HG03521 (cell line): Measurements from ENCODE around the gene SNAPIN.

ENCODE experiments used
- ATAC-seq: cut with Tn5 transposase; IDR thresholded peaks from one replicate; pipeline ENCODE4 v1.9.1; 2021; ENCODE audit warnings: mild to moderate bottlenecking, moderate library complexity; ENCODE audit not compliant: unreplicated experiment

The SNAPIN gene

DNA sequence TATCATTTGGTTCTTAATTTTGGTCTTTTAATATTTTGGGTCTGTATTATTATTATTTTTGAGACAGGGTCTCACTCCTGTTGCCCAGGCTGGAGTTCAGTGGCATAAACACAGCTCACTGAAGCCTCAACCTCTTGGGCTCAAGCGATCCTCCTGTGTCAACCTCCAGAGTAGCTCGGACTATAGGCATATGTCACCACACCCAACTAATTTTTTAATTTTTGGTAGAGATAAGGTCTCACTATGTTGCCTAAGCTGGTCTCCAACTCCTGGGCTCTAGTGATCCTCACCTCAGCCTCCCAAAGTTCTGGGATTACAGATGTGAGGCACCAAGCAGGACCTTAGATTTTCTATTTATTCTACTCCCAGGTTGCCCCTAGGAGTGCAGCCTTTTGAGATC lies 15.0 kb downstream of the SNAPIN start:
- no peak for ATAC-seq

DNA sequence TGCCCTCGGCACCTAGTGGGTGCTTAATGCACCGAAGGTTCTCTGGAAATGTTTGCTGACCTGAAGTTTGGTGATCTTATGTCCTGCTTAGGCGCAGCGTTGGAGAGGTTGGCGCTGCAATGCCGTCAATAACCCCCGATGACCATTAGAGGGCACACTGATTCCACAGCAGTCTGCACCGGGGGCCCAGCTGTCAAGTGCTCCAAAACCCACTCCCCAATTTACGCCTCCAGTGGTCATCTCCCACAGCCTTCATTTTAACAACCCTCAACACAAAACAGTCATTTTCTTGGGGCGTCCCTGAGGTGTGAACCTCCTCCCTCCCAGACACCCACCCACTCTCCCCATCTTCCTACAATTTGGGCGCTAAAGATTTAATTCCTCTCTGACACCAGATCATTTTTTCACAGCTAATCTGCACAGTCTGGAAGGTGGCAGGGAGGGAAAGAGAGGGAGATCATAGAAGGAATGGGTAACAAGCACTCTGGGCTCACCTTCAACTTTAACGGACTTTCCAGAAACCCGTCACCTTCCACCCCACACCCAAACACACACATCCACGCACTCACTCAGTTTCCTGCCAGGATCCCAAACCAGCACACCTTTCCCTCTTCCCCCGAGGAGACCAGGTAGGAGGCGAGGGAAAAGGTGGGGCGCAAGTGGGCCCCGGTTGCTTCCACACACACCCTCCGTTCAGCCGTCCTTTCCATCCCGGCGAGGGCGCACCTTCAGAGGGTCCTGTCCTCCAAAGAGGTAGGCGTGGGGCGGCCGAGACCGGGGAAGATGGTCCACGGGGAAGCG lies 19.4 kb downstream of the SNAPIN start:
- no peak for ATAC-seq

DNA sequence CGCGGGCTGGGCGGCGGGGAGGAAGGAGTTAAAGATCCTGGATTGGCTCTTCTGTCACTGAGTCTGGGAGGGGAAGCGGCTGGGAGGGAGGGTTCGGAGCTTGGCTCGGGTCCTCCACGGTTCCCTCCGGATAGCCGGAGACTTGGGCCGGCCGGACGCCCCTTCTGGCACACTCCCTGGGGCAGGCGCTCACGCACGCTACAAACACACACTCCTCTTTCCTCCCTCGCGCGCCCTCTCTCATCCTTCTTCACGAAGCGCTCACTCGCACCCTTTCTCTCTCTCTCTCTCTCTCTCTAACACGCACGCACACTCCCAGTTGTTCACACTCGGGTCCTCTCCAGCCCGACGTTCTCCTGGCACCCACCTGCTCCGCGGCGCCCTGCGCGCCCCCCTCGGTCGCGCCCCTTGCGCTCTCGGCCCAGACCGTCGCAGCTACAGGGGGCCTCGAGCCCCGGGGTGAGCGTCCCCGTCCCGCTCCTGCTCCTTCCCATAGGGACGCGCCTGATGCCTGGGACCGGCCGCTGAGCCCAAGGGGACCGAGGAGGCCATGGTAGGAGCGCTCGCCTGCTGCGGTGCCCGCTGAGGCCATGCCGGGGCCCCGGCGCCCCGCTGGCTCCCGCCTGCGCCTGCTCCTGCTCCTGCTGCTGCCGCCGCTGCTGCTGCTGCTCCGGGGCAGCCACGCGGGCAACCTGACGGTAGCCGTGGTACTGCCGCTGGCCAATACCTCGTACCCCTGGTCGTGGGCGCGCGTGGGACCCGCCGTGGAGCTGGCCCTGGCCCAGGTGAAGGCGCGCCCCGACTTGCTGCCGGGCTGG lies 20.2 kb downstream of the SNAPIN start, which contains the start of gene NPR1:
Gene NPR1, plus strand, starts transcription at position 170 of the 818 bp plus-strand sequence. Its CDS starts 421 bp downstream, at position 591.
- ATAC-seq: no peak

DNA sequence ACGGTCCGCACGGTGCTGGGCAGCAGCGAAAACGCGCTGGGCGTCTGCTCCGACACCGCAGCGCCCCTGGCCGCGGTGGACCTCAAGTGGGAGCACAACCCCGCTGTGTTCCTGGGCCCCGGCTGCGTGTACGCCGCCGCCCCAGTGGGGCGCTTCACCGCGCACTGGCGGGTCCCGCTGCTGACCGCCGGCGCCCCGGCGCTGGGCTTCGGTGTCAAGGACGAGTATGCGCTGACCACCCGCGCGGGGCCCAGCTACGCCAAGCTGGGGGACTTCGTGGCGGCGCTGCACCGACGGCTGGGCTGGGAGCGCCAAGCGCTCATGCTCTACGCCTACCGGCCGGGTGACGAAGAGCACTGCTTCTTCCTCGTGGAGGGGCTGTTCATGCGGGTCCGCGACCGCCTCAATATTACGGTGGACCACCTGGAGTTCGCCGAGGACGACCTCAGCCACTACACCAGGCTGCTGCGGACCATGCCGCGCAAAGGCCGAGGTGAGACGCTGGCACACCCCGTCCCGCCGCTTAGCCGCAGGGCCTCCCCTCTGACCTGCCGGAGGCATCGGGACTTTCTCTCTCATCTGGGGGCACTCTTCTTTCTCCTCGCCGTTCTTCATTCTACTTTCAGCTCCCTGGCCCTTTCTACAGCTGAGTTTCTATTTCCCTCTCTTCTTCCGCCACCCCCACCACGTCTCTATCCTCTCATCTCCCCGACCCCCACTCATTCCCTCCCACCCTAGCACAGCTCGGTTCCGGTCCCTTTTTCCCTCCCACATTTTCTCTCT lies 21.0 kb downstream of the SNAPIN start:
- ATAC-seq: no peak

DNA sequence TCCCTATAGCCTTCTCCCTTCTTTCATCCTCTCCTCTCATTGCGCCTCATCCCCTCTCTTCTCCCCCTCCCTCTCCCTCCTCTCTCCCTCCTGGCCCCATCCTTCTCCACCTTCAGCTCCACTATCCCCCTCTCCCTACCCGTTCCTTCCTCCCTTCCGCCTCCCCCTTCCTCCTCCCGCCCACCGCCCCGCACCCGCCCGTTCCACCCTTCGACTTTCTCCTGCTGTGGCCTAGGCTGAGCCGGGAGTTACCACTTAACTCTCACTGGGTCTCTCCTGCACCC lies 21.6 kb downstream of the SNAPIN start:
- no peak for ATAC-seq

DNA sequence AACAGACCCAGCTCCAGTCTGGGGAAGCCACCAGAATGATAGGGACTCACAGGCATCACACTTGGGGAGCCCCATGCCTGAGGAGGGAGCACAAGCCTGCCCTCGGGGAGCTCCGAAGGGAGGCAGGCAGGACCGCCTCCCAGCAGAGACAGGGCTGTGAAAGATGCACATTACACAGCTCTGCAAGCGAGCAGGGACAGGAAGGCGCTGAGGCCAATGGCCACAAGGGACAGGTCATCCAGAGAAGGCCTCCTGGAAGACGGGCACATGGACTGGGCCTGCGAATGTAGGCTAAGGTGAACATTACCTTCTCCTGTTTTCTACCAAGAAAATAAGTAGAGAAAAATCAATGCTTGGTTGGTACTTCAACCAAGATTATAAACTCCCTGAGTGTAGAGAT lies 24.2 kb downstream of the SNAPIN start:
- no peak for ATAC-seq

DNA sequence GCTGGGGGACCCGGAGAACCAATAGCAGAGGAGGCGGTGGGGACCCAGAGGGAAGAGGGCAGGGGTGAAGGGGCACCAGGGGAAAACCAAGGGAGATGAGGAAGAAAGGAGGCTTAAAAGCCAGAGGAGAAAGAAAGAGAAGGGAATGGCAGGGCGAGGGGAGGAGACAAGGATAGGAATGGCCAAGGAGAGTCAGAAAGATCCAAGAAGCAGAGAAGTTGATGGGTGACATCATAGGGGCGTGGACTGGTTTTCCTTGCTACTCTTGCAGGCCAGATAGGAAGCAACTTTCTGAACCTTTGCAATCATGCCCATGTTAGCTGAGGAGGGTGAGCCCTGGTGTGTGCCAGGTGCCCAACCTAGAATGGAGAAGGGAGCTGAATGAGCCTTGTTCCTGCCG lies 25.4 kb downstream of the SNAPIN start:
- no peak for ATAC-seq

DNA sequence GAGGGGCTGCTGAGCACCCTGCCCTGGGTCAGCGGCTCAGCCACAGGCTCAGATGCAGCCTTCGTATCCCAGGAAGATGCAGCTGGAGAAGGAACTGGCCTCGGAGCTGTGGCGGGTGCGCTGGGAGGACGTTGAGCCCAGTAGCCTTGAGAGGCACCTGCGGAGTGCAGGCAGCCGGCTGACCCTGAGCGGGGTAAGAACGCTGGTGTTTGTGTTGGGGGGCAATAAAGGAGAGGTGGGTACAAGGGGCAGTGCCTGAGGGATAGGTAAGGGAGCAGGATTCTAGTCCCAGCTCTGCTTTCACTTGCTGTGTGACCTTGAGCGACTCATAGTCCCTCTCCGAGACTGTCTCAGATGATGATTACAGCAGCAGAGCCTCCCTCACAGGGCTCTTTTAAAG lies 26.4 kb downstream of the SNAPIN start:
- ATAC-seq: no peak

DNA sequence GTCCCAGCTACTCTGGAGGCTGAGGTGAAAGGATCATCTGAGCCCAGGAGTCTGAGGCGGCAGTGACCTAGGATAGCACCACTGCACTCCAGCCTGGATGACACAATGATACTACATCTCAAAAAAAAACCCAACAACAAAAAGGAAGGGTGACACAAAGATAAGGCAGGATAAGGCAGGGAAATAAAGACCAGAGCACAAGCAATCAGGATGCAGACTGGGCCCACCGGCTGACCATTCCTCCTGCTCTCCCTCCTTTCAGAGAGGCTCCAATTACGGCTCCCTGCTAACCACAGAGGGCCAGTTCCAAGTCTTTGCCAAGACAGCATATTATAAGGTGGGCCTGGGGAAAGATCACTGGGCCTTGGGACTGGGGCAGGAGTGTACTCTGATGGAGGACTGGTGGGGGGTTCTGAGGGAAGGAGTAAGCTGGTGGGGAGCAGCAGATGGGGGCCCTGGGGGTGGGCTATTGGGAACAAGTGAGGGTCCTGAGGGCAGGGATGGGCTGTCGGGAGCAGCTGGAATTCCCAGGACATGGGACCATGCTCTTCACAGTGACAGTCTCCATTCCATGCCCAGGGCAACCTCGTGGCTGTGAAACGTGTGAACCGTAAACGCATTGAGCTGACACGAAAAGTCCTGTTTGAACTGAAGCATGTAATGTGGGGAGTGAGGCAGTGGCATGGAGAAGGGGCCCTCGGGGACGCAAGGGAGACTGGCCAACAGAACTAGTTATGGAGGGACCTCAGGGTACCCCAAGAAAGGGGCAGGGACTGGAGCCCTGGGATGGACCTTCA lies 27.2 kb downstream of the SNAPIN start:
- no peak for ATAC-seq

DNA sequence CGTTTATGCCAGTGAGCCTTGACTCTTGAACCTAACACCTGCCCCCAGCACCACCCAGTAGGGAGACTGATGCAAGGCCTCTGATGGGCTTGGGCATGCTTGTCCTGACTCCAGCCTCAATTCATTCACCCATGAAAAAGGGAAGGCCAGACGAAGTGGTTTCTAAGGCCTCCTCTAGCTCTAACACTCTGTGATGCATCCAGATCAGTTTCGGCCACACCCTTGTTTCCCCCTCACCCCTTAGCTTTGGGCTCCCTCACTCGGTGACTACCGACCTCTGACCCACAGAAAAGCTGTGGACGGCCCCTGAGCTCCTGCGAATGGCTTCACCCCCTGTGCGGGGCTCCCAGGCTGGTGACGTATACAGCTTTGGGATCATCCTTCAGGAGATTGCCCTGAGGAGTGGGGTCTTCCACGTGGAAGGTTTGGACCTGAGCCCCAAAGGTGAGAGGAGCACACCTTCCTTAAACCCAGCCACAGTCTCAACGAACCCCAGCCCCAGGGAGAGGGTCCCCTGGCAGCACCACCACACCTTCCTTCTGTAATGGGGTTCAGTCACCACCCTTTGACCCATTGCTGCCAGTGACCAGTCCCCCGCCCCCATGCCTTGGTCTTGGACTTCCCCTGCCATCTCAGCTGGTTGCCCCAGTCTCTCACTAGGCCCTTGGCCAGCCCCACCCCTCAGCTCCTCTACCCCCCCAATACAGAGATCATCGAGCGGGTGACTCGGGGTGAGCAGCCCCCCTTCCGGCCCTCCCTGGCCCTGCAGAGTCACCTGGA lies 29.0 kb downstream of the SNAPIN start:
- ATAC-seq: no peak

DNA sequence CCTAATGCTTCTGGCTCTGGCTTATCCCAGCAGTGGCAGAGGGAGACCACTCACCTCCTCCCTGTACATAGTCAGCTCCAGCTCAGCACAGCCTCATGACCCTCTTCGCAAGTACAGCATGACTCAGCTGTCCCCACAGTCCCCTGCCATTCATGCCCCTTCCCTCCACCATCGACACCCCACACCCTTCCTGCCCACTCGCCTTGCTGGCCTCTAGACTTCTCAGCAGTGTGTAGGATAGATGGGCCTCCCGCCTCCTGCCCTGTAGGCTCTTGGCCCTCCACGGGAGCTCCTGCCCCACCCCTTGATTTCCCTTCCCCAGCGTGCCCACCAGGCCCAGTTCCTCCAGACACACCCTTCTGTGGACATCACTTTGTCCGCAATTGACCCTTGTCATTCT lies 29.8 kb downstream of the SNAPIN start:
- no peak for ATAC-seq

DNA sequence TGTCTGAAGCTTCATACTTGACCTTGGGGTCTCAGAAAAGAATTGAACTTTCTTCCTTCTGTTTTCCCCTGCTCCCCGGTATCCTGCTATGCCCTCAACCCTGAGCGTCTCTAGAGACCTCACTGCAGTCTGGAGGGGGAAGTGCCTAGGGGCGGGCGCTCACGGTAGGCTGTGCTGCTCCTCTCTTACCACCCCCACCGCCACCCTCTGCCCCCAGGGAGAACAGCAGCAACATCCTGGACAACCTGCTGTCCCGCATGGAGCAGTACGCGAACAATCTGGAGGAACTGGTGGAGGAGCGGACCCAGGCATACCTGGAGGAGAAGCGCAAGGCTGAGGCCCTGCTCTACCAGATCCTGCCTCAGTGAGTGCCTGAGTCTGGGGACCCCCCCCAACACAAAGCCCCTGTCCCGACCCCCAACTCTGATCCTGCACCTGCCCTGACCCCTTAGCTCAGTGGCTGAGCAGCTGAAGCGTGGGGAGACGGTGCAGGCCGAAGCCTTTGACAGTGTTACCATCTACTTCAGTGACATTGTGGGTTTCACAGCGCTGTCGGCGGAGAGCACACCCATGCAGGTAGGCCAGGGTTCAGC lies 30.3 kb downstream of the SNAPIN start:
- ATAC-seq: no peak

DNA sequence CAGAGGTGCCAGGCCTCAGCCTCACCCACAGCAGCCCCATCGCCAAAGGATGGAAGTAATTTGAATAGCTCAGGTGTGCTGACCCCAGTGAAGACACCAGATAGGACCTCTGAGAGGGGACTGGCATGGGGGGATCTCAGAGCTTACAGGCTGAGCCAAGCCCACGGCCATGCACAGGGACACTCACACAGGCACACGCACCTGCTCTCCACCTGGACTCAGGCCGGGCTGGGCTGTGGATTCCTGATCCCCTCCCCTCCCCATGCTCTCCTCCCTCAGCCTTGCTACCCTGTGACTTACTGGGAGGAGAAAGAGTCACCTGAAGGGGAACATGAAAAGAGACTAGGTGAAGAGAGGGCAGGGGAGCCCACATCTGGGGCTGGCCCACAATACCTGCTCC lies 35.0 kb downstream of the SNAPIN start:
- ATAC-seq: no peak

DNA sequence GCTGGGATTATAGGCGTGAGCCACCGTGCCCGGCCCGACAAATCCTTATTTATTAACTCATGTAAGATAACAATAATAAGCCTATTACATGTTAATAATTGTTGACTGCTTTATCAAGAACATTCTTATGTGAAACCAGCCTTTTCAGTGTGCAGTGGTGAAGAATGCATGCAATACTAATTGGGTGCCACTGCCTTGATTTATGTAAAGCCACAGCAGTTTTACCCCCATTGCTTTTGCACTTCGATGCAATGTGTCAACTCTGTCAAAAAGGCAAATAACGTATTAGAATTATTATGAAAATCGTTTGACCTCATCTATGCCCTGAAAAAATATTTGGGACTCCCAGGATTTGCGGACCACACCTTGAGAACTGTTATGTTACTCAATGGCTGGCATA lies 38.2 kb downstream of the SNAPIN start:
- no peak for ATAC-seq

DNA sequence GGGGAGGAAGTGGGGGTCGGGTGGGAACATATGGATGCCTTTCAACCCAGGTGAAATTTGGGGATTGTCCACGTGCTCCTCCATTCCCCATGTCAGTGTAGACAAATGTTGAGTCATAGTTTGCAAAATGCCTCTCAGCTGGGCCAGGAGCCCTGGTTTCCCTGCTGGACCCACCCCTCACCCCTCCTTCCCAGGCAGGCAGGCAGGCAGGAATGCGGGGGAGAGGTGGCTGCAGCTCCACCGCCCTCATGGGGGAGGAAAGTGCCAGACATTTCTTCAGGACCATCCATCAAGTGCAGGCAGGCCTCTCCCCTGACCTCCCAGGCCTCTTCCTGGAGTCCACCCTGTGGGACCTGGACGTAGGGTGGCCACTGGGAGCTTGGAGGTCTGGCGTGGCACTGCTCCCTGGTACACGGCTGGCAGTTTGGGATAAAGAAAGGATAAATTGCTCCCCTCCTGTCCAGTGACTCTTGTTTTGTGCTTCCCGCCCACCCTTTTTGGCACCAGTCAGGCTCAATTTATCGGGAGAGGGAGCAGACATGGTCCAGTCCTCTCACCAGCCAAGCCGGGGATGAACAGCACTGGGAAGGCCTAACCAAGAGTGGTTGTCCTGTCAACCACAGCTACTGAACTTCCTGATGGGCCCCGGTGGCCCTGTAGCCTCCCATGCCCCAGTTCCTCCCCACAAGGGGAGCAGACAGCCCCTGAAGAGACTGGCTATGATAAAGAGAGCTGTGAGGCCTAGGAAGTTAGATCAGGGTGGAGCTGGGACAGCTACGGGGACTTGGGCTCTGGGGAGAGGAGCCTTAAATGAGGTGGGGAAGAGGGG lies 38.9 kb downstream of the SNAPIN start:
- no peak for ATAC-seq

DNA sequence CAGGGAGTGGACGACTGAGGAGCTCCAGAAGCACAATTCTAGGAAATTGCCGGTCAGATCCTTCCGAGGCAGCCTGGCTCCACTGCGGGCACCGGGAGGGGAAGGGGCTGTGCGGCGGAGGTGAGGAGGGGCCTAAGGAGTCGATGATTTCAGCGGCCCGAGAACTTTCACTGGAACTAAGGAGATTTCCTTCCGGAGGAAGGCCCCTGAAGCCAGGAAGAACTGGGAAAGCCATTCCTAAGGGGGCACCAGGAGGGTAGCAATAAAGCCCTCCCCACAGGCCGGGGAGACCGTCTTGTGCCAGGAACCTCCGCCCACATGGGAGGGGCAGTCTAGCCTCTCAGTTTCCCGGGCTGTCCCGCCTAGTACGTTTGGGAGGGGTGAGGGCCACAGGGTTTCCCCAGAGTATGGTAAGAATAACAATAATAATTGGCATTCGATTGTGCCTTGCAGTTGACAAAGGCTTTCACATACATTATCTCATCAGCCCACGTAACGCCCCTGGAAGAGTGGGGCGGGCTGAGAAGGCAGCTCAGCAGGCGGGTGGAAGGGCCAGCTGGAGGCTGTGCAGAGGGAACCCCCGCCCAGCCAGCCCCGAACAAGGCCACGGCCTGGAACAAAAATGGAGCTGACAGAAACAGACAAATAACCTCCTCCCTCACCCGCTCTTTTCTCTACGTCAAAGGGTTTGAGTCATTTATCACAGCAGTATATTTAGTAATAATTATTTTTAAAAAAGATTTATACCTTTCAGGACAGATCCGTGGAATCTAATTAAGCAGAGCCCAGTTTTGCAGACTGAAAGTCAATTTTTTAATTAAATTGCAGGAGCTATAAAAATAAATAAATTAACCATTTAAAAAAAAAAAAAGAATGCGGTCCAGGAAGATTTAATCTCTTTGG lies 39.8 kb downstream of the SNAPIN start:
- ATAC-seq: no peak

DNA sequence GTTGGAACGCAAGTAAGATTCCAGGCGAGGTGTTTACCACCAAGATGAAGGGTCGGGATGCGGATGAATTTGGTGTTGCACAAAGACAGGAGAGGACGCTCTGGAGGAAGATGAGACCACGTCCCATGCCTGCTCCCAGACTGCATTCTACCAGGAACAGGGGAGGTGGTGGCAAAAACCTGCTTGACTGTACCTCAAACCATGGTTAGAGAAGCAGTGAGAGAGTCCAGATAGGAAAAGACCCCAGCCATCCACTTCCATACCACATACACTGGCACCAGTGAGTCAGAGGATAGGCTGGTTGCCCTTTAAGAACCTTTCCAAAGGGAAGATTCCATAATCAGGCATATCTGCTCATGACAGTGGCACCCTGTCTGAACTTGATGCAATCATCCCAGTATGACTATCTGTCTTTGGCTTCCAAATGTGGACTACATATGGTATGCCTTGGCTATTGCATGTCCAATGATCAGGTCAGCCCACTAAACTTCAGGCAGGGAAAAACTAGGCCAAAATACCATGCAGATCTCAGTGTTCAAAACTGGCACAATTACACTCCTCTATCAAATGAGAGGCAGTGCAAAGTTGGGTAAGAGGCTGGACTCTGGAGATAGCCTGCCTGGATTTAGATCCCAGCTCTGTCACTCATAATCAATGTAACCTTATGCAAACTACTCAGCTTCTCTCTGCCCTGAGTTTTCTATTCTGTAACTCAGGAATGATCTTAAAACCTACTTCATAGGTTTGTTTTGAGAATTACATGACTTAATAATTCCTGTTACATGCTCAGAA lies 40.6 kb downstream of the SNAPIN start:
- ATAC-seq: no peak
